ENCODE measurements around the gene ADAMTSL2.

Gene ADAMTSL2

GRCh38 chr9:133592731-133593409, 58.4 kb downstream of the ADAMTSL2 start:
- no peak for DNase-seq (ENCODE audit: low read depth)
- H3K4me3 ChIP-seq (ENCODE audit: low read length), result no peak overlapping the region
- TF ChIP-seq CTCF (conservative IDR thresholded peaks at IDR 0.05; ENCODE audit: low read length), result peak; percentile 9; the same call in 1 of the 2 replicates

DNA sequence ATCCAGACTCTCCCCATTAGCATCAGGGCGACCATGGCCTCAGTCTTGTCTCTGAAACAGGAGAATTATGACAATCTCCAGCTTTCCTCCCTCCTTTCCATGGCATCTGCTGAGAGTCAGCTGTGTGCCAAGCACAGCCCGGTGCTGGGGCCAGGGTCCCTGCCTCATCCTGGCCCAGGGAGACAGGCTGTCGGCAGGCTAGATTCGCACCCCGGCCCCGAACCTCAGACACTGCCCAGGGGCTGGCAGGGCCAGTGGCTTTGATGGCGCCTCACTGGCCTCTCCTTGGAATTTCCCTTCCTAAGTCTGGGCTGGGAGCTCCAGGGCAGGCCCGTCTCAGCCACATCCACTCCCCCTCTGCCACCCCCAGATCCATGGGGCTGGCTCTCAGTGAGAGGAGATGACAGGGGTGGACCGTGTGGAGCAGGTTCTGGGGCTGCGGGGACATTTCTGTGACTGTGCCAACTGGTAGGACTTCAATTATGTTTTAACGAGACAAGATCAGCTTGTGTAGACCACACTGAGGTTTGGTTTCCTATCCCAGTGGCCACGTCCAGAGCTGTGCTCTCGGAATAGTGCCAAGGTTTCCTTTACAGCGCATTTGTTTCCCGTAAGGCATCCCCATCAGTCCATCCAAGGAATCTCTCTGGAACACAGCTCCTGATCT, 59.2 kb downstream of the ADAMTSL2 start:
- no peak for DNase-seq (ENCODE audit: low read depth)
- no peak for TF ChIP-seq CTCF (conservative IDR thresholded peaks at IDR 0.05; ENCODE audit: low read length)
- H3K4me3 ChIP-seq (ENCODE audit: low read length), result no peak overlapping the region

DNA sequence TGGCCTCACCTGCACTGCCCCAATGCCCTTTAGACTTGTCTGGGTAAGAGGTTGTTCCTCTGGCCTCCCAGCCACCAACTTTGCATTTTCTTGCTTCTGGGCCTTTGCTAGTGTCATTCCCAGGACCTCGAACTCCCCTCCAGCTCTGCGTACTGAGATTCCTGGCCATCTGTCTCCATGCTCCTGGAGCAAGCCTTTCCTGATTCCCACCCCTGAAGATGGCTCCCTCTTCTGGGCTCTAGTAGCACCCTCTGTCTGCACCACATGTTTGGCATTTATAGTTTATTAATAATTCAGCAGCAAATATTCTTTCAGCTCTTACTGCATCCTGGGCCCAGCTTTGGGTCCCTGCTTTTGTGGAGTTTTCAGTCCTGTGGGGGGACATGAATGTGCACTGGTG, 59.8 kb downstream of the ADAMTSL2 start:
- H3K4me3 ChIP-seq (ENCODE audit: low read length), result no peak overlapping the region
- TF ChIP-seq CTCF (conservative IDR thresholded peaks at IDR 0.05; ENCODE audit: low read length), result no peak
- DNase-seq (ENCODE audit: low read depth), result no peak

DNA sequence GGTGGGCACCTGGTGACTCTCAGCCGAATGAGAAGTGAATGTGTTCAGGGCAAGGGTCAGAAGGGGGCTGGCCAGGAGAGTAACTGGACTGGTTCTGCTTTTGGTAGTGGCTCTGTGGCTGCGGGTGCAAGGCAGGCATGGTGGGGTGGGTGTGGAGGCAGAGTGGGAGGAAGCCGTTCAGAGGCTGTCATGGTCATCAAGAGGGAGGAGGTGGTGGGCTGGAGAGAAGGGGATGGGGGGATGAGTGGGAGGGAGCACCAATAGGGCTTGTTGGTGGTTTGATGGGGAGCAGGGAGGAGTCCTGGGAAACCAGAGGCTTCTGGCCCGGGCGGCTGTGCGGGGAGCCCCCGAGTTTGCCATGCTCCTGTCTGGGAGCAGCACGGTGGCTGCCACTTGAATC, 61.4 kb downstream of the ADAMTSL2 start:
- no peak overlapping the region for H3K4me3 ChIP-seq (ENCODE audit: low read length)
- no peak for DNase-seq (ENCODE audit: low read depth)
- no peak for TF ChIP-seq CTCF (conservative IDR thresholded peaks at IDR 0.05; ENCODE audit: low read length)

DNA sequence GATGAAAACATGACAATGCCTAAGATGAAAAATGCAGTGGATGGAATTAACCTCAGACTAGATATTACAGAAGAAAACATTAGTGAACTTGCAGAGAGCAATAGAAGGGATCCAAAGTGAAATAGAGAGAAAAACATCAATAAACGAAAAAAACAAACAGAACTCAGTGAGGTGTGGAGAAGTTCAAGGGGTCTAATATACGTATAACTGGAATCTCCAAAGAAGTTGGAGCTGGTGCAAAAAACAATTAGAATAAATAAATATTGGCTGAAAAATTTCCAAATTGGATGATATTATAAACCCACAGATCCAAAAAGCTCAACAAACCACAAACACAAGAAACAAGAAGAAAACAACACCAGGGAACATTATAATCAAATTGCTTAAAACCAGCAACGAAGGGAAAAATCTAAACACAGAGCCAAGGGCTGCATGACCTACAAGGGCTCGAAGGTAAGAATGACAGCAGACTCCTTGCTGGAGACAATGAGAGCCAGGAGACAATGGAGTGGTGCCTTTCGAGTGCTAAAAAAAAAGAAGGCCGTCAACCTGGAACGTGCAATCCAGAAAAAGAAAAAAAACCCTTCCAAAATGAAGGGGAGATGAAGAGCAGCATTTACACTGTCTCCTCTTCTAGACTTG, 62.9 kb downstream of the ADAMTSL2 start:
- no peak for TF ChIP-seq CTCF (conservative IDR thresholded peaks at IDR 0.05; ENCODE audit: low read length)
- H3K4me3 ChIP-seq (ENCODE audit: low read length), result no peak overlapping the region
- no peak for DNase-seq (ENCODE audit: low read depth)

DNA sequence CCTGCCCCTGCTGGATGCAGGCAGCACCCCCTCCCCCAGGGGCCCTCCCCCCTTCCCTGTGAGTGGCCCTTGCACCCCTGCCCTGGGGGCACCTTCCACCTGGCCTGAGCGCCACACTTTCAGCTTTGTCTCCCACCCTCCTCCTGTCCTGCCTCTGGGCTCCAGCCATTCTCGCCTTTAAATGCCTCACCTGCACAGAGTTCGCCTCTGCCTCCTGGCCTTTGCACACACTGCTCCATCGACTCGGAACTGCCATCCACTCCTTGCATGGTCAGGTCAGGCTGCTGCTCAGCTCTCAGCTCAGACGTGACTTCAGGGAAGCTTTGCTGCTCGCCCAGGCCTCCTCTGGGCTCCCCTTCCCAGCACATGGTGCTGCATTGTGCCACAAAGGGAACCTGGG, 64.5 kb downstream of the ADAMTSL2 start:
- no peak for DNase-seq (ENCODE audit: low read depth)
- no peak overlapping the region for H3K4me3 ChIP-seq (ENCODE audit: low read length)
- no peak for TF ChIP-seq CTCF (conservative IDR thresholded peaks at IDR 0.05; ENCODE audit: low read length)

Data from AG10803 (cell line).